SK-N-SH treated with all-trans-retinoic acid at 6 μM for 48 hours (cell line): Measurements from ENCODE around the gene NKX2-3.

Experiments
- ATAC-seq: fragments of 200-7000 bp; cut with Tn5 transposase; 3 replicates; pipeline ENCODE4 v1.9.1; 2020; ENCODE audit warnings: mild to moderate bottlenecking, moderate library complexity
- BACH2 ChIP-seq: fragments of 250-450 bp; sonication (Bioruptor Pico); IDR thresholded peaks from 2 replicates; pipeline ENCODE4 v1.9.0; 2021; ENCODE audit warnings: mild to moderate bottlenecking, borderline replicate concordance
- CSDC2 ChIP-seq: fragments of 250-450 bp; sonication (Bioruptor Pico); IDR thresholded peaks from 2 replicates; pipeline ENCODE4 v1.5.0; 2020; ENCODE audit warnings: mild to moderate bottlenecking, moderate library complexity
- GLIS3 ChIP-seq: fragments of 250-450 bp; sonication (Bioruptor Pico); IDR thresholded peaks from 2 replicates; pipeline ENCODE4 v1.5.0; 2020; ENCODE audit warnings: mild to moderate bottlenecking, moderate library complexity
- ISL1 ChIP-seq: fragments of 250-450 bp; sonication (Bioruptor Pico); IDR thresholded peaks from 2 replicates; pipeline ENCODE4 v2.1.2; 2022; ENCODE audit warnings: mild to moderate bottlenecking, moderate library complexity
- OSR1 ChIP-seq: fragments of 250-450 bp; sonication (Bioruptor Pico); IDR thresholded peaks from 2 replicates; pipeline ENCODE4 v1.8.0; 2022; ENCODE audit warnings: moderate library complexity, mild to moderate bottlenecking, inconsistent platforms
- RARB ChIP-seq: fragments of 250-450 bp; sonication (Bioruptor Pico); IDR thresholded peaks from 2 replicates; pipeline ENCODE4 v1.8.0; 2021; ENCODE audit warnings: mild to moderate bottlenecking, moderate library complexity
- SNAI2 ChIP-seq: fragments of 250-450 bp; sonication (Bioruptor Pico); IDR thresholded peaks from 2 replicates; pipeline ENCODE4 v1.5.0; 2020; ENCODE audit warnings: mild to moderate bottlenecking, moderate library complexity
- TCF4 ChIP-seq: fragments of 250-450 bp; sonication (Bioruptor Pico); IDR thresholded peaks from 2 replicates; pipeline ENCODE4 v1.8.0; 2021; ENCODE audit warnings: mild to moderate bottlenecking, moderate library complexity, borderline replicate concordance
- ZC3H10 ChIP-seq: fragments of 250-450 bp; sonication (Bioruptor Pico); IDR thresholded peaks from 2 replicates; pipeline ENCODE4 v1.5.1; 2021; ENCODE audit warnings: mild to moderate bottlenecking, moderate library complexity
- ZFP3 ChIP-seq: fragments of 250-450 bp; sonication (Bioruptor Pico); IDR thresholded peaks from 2 replicates; pipeline ENCODE4 v1.5.0; 2020; ENCODE audit warnings: mild to moderate bottlenecking, moderate library complexity
- ZFP30 ChIP-seq: fragments of 450-650 bp; formaldehyde crosslinking; IDR thresholded peaks from 2 replicates; pipeline ENCODE4 v1.5.0; 2022; ENCODE audit warnings: mild to moderate bottlenecking, moderate library complexity
- ZNF70 ChIP-seq: fragments of 450-650 bp; formaldehyde crosslinking; IDR thresholded peaks from 2 replicates; pipeline ENCODE4 v1.5.0; 2020; ENCODE audit warnings: mild to moderate bottlenecking, moderate library complexity
- ZNF8 ChIP-seq: fragments of 450-650 bp; formaldehyde crosslinking; IDR thresholded peaks from 2 replicates; pipeline ENCODE4 v1.5.0; 2020; ENCODE audit warnings: mild to moderate bottlenecking, moderate library complexity
- TF ChIP-seq, protein P1 (sequence below): fragments of 250-450 bp; sonication (Bioruptor Pico); IDR thresholded peaks from 2 replicates; pipeline ENCODE4 v1.5.1; 2020; ENCODE audit warnings: low read depth, mild to moderate bottlenecking, moderate library complexity
- TF ChIP-seq, protein P2 (sequence below): fragments of 250-450 bp; sonication (Bioruptor Pico); IDR thresholded peaks from 2 replicates; pipeline ENCODE4 v1.8.0; 2021; ENCODE audit warnings: low read depth, mild to moderate bottlenecking, moderate library complexity, borderline replicate concordance
- TF ChIP-seq, protein P3 (sequence below): fragments of 250-450 bp; sonication (Bioruptor Pico); IDR thresholded peaks from 2 replicates; pipeline ENCODE4 v1.5.1; 2021; ENCODE audit warnings: mild to moderate bottlenecking, moderate library complexity
- TF ChIP-seq, protein P4 (sequence below): fragments of 250-450 bp; sonication (Bioruptor Pico); IDR thresholded peaks from 2 replicates; pipeline ENCODE4 v1.5.0; 2020; ENCODE audit warnings: mild to moderate bottlenecking, moderate library complexity

Gene NKX2-3

DNA sequence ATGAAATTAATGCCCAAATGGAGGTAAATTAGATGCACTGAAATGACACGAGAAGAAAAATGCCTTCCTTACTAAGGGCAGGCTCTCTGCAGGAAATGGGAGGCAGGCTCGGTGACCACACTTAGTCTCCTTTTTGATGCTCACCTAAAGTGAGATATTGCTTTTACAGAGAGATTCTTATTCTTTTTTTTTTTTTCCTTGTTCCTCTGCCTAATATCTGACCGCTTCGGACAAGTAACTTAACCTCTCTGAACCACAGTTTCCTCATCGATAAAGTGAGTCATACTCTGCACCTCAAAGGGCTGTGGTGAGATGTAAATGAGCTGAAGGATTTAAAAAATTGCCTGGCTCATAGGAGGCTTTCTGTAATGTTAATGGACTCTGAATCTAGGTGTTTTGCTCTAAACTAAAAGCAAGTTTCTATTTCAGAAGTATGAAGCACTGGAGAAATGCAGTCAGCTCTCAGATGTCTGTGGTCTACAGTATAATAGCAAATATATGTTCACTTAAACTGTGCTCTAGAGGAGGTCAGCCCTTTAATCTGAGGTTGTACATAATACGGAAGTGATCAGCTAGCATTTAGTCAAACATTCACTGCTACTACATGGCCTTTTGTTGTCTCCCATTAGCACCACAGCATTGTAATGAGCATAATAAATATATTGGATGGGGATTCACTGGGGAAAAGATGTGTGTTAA lies 23.2 kb downstream of the NKX2-3 start:
- no peak for ATAC-seq
- TF ChIP-seq, protein P1, sequence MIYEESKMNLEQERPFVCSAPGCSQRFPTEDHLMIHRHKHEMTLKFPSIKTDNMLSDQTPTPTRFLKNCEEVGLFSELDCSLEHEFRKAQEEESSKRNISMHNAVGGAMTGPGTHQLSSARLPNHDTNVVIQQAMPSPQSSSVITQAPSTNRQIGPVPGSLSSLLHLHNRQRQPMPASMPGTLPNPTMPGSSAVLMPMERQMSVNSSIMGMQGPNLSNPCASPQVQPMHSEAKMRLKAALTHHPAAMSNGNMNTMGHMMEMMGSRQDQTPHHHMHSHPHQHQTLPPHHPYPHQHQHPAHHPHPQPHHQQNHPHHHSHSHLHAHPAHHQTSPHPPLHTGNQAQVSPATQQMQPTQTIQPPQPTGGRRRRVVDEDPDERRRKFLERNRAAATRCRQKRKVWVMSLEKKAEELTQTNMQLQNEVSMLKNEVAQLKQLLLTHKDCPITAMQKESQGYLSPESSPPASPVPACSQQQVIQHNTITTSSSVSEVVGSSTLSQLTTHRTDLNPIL = no peak
- TF ChIP-seq RARB (CRISPR knock-in tag) (no peak), ZNF8 (CRISPR knock-in tag) (no peak)

DNA sequence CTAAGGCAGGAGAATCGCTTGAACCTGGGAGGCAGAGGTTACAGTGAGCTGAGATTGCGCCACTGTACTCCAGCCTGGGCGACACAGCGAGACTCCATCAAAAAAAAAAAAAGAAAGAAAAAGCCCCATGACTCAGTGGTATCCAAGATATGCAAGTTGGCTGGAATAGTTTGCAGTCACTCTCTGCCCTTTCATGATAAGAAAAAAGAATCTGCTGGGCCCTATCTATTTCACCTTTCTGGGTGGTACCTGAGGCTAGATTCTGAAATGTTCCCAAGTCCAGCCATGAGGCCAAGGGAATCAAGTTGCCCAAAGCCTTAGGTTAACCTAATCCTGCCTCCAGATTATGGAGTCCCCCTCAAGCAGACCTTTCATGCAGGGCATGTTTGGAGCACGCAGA lies 24.3 kb downstream of the NKX2-3 start:
- ATAC-seq = no peak
- TF ChIP-seq ZC3H10 (CRISPR knock-in tag) = no peak
- TF ChIP-seq TCF4 = no peak
- no peak for TF ChIP-seq ZNF70
- TF ChIP-seq, all 23 proteins: peak for 0

DNA sequence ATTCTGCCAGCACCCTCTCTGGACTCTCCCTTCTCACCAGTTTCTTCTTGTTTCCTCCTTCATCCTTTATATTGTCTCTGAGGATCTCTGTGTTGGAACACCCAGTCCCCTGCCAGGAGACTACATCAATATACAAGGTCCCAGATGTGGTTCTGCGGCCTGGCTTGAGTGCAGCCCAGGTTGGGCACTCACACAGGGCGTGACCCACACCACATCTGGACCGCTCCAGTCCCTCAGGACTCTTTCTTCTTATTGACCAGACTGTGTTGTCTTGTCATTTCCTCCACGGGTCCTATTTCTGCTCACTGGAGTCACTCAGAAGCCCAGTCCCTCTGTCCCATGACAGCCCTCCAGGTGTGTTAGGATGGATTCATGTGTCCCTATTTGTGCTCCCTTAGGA lies 26.0 kb downstream of the NKX2-3 start:
- TF ChIP-seq, protein P2, sequence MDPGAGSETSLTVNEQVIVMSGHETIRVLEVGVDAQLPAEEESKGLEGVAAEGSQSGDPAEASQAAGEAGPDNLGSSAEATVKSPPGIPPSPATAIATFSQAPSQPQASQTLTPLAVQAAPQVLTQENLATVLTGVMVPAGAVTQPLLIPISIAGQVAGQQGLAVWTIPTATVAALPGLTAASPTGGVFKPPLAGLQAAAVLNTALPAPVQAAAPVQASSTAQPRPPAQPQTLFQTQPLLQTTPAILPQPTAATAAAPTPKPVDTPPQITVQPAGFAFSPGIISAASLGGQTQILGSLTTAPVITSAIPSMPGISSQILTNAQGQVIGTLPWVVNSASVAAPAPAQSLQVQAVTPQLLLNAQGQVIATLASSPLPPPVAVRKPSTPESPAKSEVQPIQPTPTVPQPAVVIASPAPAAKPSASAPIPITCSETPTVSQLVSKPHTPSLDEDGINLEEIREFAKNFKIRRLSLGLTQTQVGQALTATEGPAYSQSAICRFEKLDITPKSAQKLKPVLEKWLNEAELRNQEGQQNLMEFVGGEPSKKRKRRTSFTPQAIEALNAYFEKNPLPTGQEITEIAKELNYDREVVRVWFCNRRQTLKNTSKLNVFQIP (CRISPR knock-in tag) = no peak
- TF ChIP-seq, protein P3, sequence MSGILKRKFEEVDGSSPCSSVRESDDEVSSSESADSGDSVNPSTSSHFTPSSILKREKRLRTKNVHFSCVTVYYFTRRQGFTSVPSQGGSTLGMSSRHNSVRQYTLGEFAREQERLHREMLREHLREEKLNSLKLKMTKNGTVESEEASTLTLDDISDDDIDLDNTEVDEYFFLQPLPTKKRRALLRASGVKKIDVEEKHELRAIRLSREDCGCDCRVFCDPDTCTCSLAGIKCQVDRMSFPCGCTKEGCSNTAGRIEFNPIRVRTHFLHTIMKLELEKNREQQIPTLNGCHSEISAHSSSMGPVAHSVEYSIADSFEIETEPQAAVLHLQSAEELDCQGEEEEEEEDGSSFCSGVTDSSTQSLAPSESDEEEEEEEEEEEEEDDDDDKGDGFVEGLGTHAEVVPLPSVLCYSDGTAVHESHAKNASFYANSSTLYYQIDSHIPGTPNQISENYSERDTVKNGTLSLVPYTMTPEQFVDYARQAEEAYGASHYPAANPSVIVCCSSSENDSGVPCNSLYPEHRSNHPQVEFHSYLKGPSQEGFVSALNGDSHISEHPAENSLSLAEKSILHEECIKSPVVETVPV (CRISPR knock-in tag) = no peak

DNA sequence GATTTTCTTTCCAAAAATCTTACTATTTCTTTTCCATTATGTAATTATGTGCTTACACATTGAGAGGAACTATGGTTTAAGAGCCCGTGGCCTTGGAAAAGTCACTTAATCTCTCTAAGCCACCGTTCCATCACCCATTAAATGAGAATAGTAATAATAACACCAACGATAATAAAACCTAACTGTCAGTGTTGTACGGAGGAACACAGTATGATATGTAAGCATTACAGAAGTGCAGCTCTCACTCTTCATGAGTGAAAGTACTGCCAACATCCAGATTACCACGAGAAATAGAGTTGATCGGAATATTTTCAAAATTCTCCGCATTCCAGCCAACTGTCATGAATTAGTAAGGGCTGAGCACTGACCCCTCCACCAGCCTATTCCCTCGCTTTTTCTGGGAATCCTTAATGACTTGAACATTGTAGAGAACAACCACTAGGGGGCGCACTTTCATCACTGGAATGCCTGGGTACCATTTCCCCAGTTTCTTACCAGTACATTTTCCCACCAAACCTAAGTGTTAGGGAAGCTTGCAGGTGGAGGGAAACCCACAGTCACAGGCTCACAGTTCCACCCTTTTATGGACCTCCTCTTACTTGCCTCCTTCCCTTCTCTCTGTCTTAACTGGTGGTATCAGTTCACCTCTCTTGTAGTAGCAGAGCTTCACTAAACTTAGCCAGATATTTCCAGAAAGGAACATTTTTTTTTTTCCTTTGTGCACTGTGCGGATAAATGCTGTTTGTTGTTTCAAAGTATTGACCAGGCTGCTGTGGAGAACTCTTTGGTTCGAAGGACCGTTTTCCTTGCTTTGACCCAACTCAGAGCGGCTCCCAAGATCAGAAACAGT lies 27.8 kb downstream of the NKX2-3 start:
- no peak for TF ChIP-seq ISL1 (CRISPR knock-in tag)
- no peak for TF ChIP-seq OSR1
- TF ChIP-seq, protein P1 = no peak
- TF ChIP-seq, protein P4, sequence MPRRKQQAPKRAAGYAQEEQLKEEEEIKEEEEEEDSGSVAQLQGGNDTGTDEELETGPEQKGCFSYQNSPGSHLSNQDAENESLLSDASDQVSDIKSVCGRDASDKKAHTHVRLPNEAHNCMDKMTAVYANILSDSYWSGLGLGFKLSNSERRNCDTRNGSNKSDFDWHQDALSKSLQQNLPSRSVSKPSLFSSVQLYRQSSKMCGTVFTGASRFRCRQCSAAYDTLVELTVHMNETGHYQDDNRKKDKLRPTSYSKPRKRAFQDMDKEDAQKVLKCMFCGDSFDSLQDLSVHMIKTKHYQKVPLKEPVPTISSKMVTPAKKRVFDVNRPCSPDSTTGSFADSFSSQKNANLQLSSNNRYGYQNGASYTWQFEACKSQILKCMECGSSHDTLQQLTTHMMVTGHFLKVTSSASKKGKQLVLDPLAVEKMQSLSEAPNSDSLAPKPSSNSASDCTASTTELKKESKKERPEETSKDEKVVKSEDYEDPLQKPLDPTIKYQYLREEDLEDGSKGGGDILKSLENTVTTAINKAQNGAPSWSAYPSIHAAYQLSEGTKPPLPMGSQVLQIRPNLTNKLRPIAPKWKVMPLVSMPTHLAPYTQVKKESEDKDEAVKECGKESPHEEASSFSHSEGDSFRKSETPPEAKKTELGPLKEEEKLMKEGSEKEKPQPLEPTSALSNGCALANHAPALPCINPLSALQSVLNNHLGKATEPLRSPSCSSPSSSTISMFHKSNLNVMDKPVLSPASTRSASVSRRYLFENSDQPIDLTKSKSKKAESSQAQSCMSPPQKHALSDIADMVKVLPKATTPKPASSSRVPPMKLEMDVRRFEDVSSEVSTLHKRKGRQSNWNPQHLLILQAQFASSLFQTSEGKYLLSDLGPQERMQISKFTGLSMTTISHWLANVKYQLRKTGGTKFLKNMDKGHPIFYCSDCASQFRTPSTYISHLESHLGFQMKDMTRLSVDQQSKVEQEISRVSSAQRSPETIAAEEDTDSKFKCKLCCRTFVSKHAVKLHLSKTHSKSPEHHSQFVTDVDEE = no peak
- no peak for TF ChIP-seq CSDC2 (CRISPR knock-in tag)
- TF ChIP-seq SNAI2 (CRISPR knock-in tag) = no peak
- TF ChIP-seq ZFP30 (CRISPR knock-in tag) = no peak
- TF ChIP-seq, protein P3 (CRISPR knock-in tag) = no peak
- TF ChIP-seq ZNF8 (CRISPR knock-in tag) = no peak
- no peak for TF ChIP-seq ZFP3 (CRISPR knock-in tag)
- TF ChIP-seq BACH2 (CRISPR knock-in tag) = no peak
- TF ChIP-seq RARB (CRISPR knock-in tag) = no peak
- TF ChIP-seq GLIS3 (CRISPR knock-in tag) = no peak
- ATAC-seq = peak; percentile 92

More for the DNA sequence above, 26.0 kb downstream of the NKX2-3 start:
- ATAC-seq = no peak
